Measurements from ENCODE around the gene HOXA6. TPM values are rescaled to one million over a fixed set of nuclear protein-coding genes. Genes with fewer than 3 reads are reported as not detected.

The HOXA6 gene
- total and polyA plus RNA-seq, 2 of the 4 experiments (the other 2 are of a cell fraction) = 1.4 to 1.8 TPM

DNA sequence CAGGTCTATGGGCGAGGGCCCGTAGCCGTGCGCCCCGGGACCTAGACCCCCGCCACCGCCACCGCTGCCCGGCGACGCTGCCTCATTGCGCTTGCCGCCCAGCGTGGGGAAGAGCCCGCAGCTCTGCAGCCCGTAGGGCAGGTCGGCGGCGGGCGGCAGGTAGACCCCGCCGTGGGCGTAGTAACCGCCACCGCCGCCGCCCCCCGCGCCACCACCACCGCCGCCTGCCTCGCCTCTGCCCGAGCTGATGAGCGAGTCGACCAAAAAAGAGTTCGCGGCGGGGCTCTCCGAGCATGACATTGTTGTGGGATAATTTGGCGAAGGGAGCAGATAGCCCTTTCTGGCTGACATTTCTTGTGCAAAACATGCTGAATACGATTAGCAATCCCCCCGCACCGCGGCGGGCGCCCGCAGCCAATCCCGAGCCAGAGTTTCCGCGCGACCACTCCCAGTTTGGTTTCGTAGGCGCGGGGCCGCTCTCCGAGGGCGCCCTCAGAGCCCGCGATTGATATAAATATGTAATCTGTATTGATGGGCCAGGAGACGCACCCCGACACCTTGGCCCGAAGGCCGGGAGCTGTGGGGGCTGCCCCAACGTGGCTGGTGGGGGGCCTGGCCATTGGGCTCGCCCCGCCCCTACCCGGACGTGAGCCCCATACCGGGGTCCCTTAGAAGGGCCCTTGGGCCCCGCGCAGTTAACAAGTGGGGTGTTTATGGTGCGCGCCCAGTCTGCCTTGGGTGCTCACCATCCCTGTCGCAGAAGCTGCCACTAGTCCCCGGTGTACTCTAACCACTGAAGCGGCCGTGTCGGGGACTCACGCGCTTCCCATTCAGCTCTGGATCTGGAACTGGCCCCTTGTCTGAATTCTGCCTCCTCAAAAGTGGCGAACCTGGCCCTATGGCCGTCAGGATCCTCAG is 26.6 kb upstream of the HOXA6 start, which contains the start of gene HOXA10 (continued):
- TF ChIP-seq, protein P1, sequence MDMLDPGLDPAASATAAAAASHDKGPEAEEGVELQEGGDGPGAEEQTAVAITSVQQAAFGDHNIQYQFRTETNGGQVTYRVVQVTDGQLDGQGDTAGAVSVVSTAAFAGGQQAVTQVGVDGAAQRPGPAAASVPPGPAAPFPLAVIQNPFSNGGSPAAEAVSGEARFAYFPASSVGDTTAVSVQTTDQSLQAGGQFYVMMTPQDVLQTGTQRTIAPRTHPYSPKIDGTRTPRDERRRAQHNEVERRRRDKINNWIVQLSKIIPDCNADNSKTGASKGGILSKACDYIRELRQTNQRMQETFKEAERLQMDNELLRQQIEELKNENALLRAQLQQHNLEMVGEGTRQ (IDR thresholded peaks at IDR 0.05; ENCODE audit: low read depth, low read length) = no peak

DNA sequence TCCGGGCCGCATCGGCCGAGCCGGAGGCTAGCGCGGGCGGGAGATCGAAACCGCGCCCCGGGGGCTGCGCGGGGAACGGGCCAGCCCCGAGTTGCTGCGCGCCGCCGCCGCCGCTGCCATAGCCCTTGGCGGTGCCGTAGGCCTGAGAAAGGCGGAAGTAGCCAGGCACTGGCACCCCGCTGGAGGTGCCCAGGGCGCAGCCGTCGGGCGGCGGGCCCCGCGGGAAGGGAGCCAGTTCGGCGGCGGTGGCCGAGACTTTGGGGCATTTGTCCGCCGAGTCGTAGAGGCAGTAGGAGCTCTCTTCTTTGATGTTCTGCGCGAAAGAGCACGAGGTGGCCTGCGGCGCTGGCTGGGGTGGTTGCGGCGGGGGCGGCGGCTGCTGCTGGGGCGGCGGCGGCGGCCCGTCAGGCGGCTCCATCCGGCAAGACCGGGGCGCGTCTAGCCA is 26.0 kb upstream of the HOXA6 start:
- in situ Hi-C loops (cut with MboI; ENCODE audit: low sequenced_read_pairs) = no loop called here
- TF ChIP-seq MAFK (IDR thresholded peaks at IDR 0.05; ENCODE audit: low read depth, low read length) = no peak
- TF ChIP-seq POLR2A (IDR thresholded peaks at IDR 0.05; ENCODE audit: low read depth, low read length) = no peak
- TF ChIP-seq MXI1 (IDR thresholded peaks at IDR 0.05; ENCODE audit: borderline replicate concordance, low read depth, low read length) = no peak
- no peak for TF ChIP-seq SMC3 (IDR thresholded peaks at IDR 0.05; ENCODE audit: low read depth, low read length)
- no peak for TF ChIP-seq RFX5 (IDR thresholded peaks at IDR 0.05; ENCODE audit: low read depth, low read length)
- TF ChIP-seq CEBPB (IDR thresholded peaks at IDR 0.05; ENCODE audit: low read depth, low read length) = no peak
- TF ChIP-seq BHLHE40 (IDR thresholded peaks at IDR 0.05; ENCODE audit: low read depth, low read length) = no peak
- TF ChIP-seq, protein P2, sequence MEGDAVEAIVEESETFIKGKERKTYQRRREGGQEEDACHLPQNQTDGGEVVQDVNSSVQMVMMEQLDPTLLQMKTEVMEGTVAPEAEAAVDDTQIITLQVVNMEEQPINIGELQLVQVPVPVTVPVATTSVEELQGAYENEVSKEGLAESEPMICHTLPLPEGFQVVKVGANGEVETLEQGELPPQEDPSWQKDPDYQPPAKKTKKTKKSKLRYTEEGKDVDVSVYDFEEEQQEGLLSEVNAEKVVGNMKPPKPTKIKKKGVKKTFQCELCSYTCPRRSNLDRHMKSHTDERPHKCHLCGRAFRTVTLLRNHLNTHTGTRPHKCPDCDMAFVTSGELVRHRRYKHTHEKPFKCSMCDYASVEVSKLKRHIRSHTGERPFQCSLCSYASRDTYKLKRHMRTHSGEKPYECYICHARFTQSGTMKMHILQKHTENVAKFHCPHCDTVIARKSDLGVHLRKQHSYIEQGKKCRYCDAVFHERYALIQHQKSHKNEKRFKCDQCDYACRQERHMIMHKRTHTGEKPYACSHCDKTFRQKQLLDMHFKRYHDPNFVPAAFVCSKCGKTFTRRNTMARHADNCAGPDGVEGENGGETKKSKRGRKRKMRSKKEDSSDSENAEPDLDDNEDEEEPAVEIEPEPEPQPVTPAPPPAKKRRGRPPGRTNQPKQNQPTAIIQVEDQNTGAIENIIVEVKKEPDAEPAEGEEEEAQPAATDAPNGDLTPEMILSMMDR (conservative IDR thresholded peaks at IDR 0.05; ENCODE audit: low read depth, low read length) = no peak
- TF ChIP-seq NFE2L2 (IDR thresholded peaks at IDR 0.05; ENCODE audit: low read depth, low read length) = no peak
- no peak for TF ChIP-seq RAD21 (IDR thresholded peaks at IDR 0.05; ENCODE audit: low read length)
- TF ChIP-seq, protein P3, sequence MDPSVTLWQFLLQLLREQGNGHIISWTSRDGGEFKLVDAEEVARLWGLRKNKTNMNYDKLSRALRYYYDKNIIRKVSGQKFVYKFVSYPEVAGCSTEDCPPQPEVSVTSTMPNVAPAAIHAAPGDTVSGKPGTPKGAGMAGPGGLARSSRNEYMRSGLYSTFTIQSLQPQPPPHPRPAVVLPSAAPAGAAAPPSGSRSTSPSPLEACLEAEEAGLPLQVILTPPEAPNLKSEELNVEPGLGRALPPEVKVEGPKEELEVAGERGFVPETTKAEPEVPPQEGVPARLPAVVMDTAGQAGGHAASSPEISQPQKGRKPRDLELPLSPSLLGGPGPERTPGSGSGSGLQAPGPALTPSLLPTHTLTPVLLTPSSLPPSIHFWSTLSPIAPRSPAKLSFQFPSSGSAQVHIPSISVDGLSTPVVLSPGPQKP (IDR thresholded peaks at IDR 0.05; ENCODE audit: borderline replicate concordance, low read depth, low read length) = no peak

More for the DNA sequence above, 26.0 kb upstream of the HOXA6 start:
- POLR2A ChIA-PET (ENCODE audit: unreplicated experiment) = no interaction called here
- H2BK120ac ChIP-seq (ENCODE audit: low read depth, low read length) = no peak overlapping the region
- H4K8ac ChIP-seq (ENCODE audit: low read depth in 2 of 2, low read length in 2 of 2) = no peak overlapping the region
- H3K27ac ChIP-seq (ENCODE audit: insufficient read depth, low read length) = no peak overlapping the region
- ATAC-seq (ENCODE audit: low read depth) (peak; percentile 54), DNase-seq (no peak)
- no peak overlapping the region for H2BK5ac ChIP-seq (ENCODE audit: low read depth, low read length, poor library complexity, severe bottlenecking)
- WGBS, 2 experiments (ENCODE audit: extremely low coverage in 2 of 2, insufficient read length in 1 of 2) = 2% methylated on average over 54 of the region's 59 CpGs; no CpG with 5 or more reads in 1 of the 2 experiments
- no peak overlapping the region for H4K5ac ChIP-seq (ENCODE audit: low read depth, low read length)
- BruUV-seq (replicated peaks) = no TSS peak
- H3K9me3 ChIP-seq (ENCODE audit: control insufficient read depth, insufficient read depth, low read length) = peaks cover 11% of the 10 kb centered on the region; the same call in 1 of the 2 replicates
- H3K56ac ChIP-seq (ENCODE audit: extremely low read depth, insufficient read depth, low read length) = no peak overlapping the region
- peak overlapping the region; percentile 54 for H2AFZ ChIP-seq (replicated peaks; ENCODE audit: low read length, poor library complexity)
- H4K91ac ChIP-seq (ENCODE audit: insufficient read depth, low read depth, low read length) = no peak overlapping the region
- H2AK5ac ChIP-seq (ENCODE audit: low read depth, low read length) = no peak overlapping the region
- no peak overlapping the region for H3K4ac ChIP-seq (ENCODE audit: low read depth, low read length)
- H3K4me2 ChIP-seq (ENCODE audit: low read depth, low read length) = peak overlapping the region; percentile 46
- CTCF ChIA-PET = no interaction called here
- H3K27me3 ChIP-seq (ENCODE audit: control insufficient read depth, insufficient read depth, low read length) = peaks cover 90% of the 10 kb centered on the region
- H2AK9ac ChIP-seq (replicated peaks; ENCODE audit: low read depth, low read length, poor library complexity) = no peak overlapping the region
- no peaks in the 10 kb centered on the region for H3K9me1 ChIP-seq (ENCODE audit: insufficient read depth, low read length)
- H2BK20ac ChIP-seq (ENCODE audit: low read depth, low read length) = no peak overlapping the region
- H3K18ac ChIP-seq (ENCODE audit: low read depth, low read length) = no peak overlapping the region
- H3K23ac ChIP-seq (ENCODE audit: low read depth, low read length) = no peak overlapping the region; the same call in 1 of the 2 replicates
- H3K36me3 ChIP-seq (ENCODE audit: control insufficient read depth, insufficient read depth, low read length) = no peaks in the 10 kb centered on the region
- H3K4me1 ChIP-seq (ENCODE audit: control insufficient read depth, insufficient read depth, low read length) = no peaks in the 10 kb centered on the region
- no peaks in the 10 kb centered on the region for H3K79me1 ChIP-seq (ENCODE audit: low read depth in 1 of 2, low read length in 2 of 2)
- no peak overlapping the region for H3K14ac ChIP-seq (replicated peaks; ENCODE audit: low read depth, low read length)
- H2BK15ac ChIP-seq (ENCODE audit: low read depth, low read length) = no peak overlapping the region
- dilution Hi-C loops (cut with HindIII; ENCODE audit: low sequenced_read_pairs, unreplicated experiment) = no loop called here
- H3K4me3 ChIP-seq (ENCODE audit: insufficient read depth, low read depth, low read length) = peak overlapping the region; percentile 38
- no peak overlapping the region for H3K9ac ChIP-seq (ENCODE audit: low read depth, low read length)
- H4K20me1 ChIP-seq (ENCODE audit: insufficient read depth, low read length) = peaks cover 19% of the 10 kb centered on the region; the same call in 1 of the 2 replicates
- intact Hi-C loops (cut with micrococcal nuclease) = no loop called here
